HepG2 (cell line): ENCODE results near the gene SLC35F6. TPM values are rescaled to one million over a fixed set of nuclear protein-coding genes. Genes with fewer than 3 reads are reported as not detected.

Source experiments
- ARHGAP35 ChIP-seq: sonication (generic); formaldehyde crosslinking; IDR thresholded peaks from 2 replicates; pipeline ENCODE4 v1.9.0; 2022; ENCODE audit warnings: mild to moderate bottlenecking, inconsistent platforms, moderate library complexity, missing genetic modification reagents, borderline replicate concordance
- ATRX ChIP-seq: sonication (generic); formaldehyde crosslinking; IDR thresholded peaks from 2 replicates; pipeline ENCODE4 v1.4.0; 2020; ENCODE audit warnings: missing genetic modification reagents, borderline replicate concordance
- KMT2B ChIP-seq: IDR thresholded peaks from 2 replicates; pipeline ENCODE4 v1.6.1; 2016; ENCODE audit warnings: missing genetic modification reagents, missing compliant biosample characterization
- MLX ChIP-seq: IDR thresholded peaks from 2 replicates; pipeline ENCODE4 v1.6.1; 2016
- NR2F6 ChIP-seq, 2 experiments: IDR thresholded peaks; 2 replicates each; pipeline ENCODE4 v1.6.1; 2016; ENCODE audit warnings: antibody characterized with exemption in 1 of 2, mild to moderate bottlenecking in 1 of 2
- POGZ ChIP-seq: sonication (generic); formaldehyde crosslinking; IDR thresholded peaks from 2 replicates; pipeline ENCODE4 v1.4.0; 2020; ENCODE audit warnings: mild to moderate bottlenecking, missing genetic modification reagents
- SNAPC5 ChIP-seq: sonication (generic); formaldehyde crosslinking; IDR thresholded peaks from 2 replicates; pipeline ENCODE4 v1.8.1; 2023; ENCODE audit warnings: mild to moderate bottlenecking, missing genetic modification reagents, borderline replicate concordance
- SOX13 ChIP-seq, 3 experiments: fragments of 450-650 bp in 1 of 3; sonication (generic) in 1 of 3; formaldehyde crosslinking in 1 of 3; IDR thresholded peaks in 2 of 3; conservative IDR thresholded peaks in 1 of 3; 2 replicates each; pipeline versions ENCODE4 v1.5.0 to v1.6.1; 2016 to 2020; ENCODE audit warnings: antibody characterized with exemption in 1 of 3, mild to moderate bottlenecking in 1 of 3, missing compliant biosample characterization in 1 of 3, missing genetic modification reagents in 1 of 3, moderate library complexity in 1 of 3
- TMF1 ChIP-seq: sonication (generic); formaldehyde crosslinking; IDR thresholded peaks from 2 replicates; pipeline ENCODE4 v1.8.1; 2022; ENCODE audit warnings: low read depth, missing genetic modification reagents
- USF2 ChIP-seq, 2 experiments: sonication (generic) in 1 of 2; formaldehyde crosslinking in 1 of 2; IDR thresholded peaks; 2 replicates each; pipeline versions ENCODE4 v1.5.1 to v1.6.1; 2011 to 2020; ENCODE audit warnings: borderline replicate concordance in 1 of 2, low read depth in 1 of 2, low read length in 1 of 2, mild to moderate bottlenecking in 1 of 2, missing genetic modification reagents in 1 of 2, moderate library complexity in 1 of 2
- YY1 ChIP-seq: IDR thresholded peaks from 2 replicates; pipeline ENCODE4 v1.6.1; 2011; ENCODE audit warnings: low read length, low read depth, moderate library complexity, mild to moderate bottlenecking; ENCODE audit not compliant: insufficient read depth, insufficient replicate concordance
- ZBTB1 ChIP-seq: sonication (generic); formaldehyde crosslinking; IDR thresholded peaks from 2 replicates; pipeline ENCODE4 v1.4.0; 2020; ENCODE audit warnings: missing genetic modification reagents, borderline replicate concordance
- ZBTB20 ChIP-seq: sonication (generic); formaldehyde crosslinking; IDR thresholded peaks from 2 replicates; pipeline ENCODE4 v1.8.1; 2023; ENCODE audit warnings: missing genetic modification reagents, low read depth, mild to moderate bottlenecking, borderline replicate concordance
- ZNF33A ChIP-seq: sonication (generic); formaldehyde crosslinking; IDR thresholded peaks from 2 replicates; pipeline ENCODE4 v1.5.1; 2020; ENCODE audit warnings: missing genetic modification reagents, mild to moderate bottlenecking, moderate library complexity, borderline replicate concordance
- ZNF383 ChIP-seq: sonication (generic); formaldehyde crosslinking; IDR thresholded peaks from 2 replicates; pipeline ENCODE4 v1.4.0; 2020; ENCODE audit warnings: missing genetic modification reagents, mild to moderate bottlenecking, borderline replicate concordance
- ZNF713 ChIP-seq: sonication (generic); formaldehyde crosslinking; IDR thresholded peaks from 2 replicates; pipeline ENCODE4 v1.4.0; 2020; ENCODE audit warnings: mild to moderate bottlenecking, missing genetic modification reagents
- ZNF724P ChIP-seq: sonication (generic); formaldehyde crosslinking; IDR thresholded peaks from 2 replicates; pipeline ENCODE4 v1.8.0; 2022; ENCODE audit warnings: missing genetic modification reagents, borderline replicate concordance
- ZNF770 ChIP-seq: sonication (generic); formaldehyde crosslinking; IDR thresholded peaks from 2 replicates; pipeline ENCODE4 v1.5.0; 2020; ENCODE audit warnings: mild to moderate bottlenecking, missing genetic modification reagents
- ZNF816 ChIP-seq: sonication (generic); formaldehyde crosslinking; IDR thresholded peaks from 2 replicates; pipeline ENCODE4 v1.8.0; 2022; ENCODE audit warnings: missing genetic modification reagents, mild to moderate bottlenecking, borderline replicate concordance
- polyA plus RNA-seq, 8 experiments: library from polyadenylated mRNA; depleted of rRNA in 3 of 8; stranded (reverse) in 7 of 8; unstranded in 1 of 8; fragments of >200 nt; fragmentation: Illumina TruSeq in 4 of 8; extraction: Trizol in 4 of 8; gene quantifications; 2 replicates each; pipeline versions ENCODE4 v1.2.1 to v1.2.3, GENCODE V29; 2011 to 2016; ENCODE audit warnings: low read depth in 4 of 8, missing spikeins in 1 of 8, mixed read lengths in 1 of 8; ENCODE audit not compliant: insufficient read depth in 1 of 8
- total RNA-seq, 5 experiments: library from RNA; depleted of rRNA; stranded (reverse); fragments of >200 nt; fragmentation: Illumina TruSeq; extraction: Trizol; gene quantifications; 2 replicates each; pipeline ENCODE4 v1.2.3, GENCODE V29; 2016; ENCODE audit warnings: low read depth in 1 of 5
- TF ChIP-seq, protein P1 (sequence below): sonication (generic); formaldehyde crosslinking; IDR thresholded peaks from 2 replicates; pipeline ENCODE4 v1.4.0; 2020; ENCODE audit warnings: missing genetic modification reagents
- TF ChIP-seq, protein P2 (sequence below): sonication (generic); formaldehyde crosslinking; IDR thresholded peaks from 2 replicates; pipeline ENCODE4 v1.5.0; 2020; ENCODE audit warnings: missing genetic modification reagents, mild to moderate bottlenecking, borderline replicate concordance

Gene SLC35F6
- total and polyA plus RNA-seq, 2 of the 13 experiments (the other 11 are each of a cell fraction or from before 2014, with no cell fraction given): 15.2 to 21.2 TPM

- no peak for TF ChIP-seq ZNF816 (CRISPR knock-in tag)
- TF ChIP-seq SOX13 (IDR thresholded peaks at IDR 0.05): peak; percentile 85
- peak in 1 of 2 experiments; percentile 86; a peak in 2 of 4 replicates for TF ChIP-seq SOX13 (CRISPR knock-in tag; conservative IDR thresholded peaks at IDR 0.05 in 1 of 2, IDR thresholded peaks at IDR 0.05 in 1 of 2)
- TF ChIP-seq ARHGAP35 (CRISPR knock-in tag): no peak
- TF ChIP-seq, protein P1, sequence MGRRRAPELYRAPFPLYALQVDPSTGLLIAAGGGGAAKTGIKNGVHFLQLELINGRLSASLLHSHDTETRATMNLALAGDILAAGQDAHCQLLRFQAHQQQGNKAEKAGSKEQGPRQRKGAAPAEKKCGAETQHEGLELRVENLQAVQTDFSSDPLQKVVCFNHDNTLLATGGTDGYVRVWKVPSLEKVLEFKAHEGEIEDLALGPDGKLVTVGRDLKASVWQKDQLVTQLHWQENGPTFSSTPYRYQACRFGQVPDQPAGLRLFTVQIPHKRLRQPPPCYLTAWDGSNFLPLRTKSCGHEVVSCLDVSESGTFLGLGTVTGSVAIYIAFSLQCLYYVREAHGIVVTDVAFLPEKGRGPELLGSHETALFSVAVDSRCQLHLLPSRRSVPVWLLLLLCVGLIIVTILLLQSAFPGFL (CRISPR knock-in tag): no peak
- TF ChIP-seq ZNF724P (CRISPR knock-in tag): no peak
- peak; percentile 54 for TF ChIP-seq USF2 (IDR thresholded peaks at IDR 0.05; ENCODE audit: low read depth, low read length)
- peak; percentile 72; the same call in 1 of the 2 replicates for TF ChIP-seq USF2 (CRISPR knock-in tag; IDR thresholded peaks at IDR 0.05; ENCODE audit: borderline replicate concordance)
- no peak for TF ChIP-seq KMT2B (CRISPR knock-in tag)
- TF ChIP-seq SNAPC5 (CRISPR knock-in tag): no peak
- TF ChIP-seq TMF1 (CRISPR knock-in tag): no peak
- TF ChIP-seq ATRX (CRISPR knock-in tag): no peak
- TF ChIP-seq ZNF383 (CRISPR knock-in tag): no peak
- peak; percentile 65; the same call in 1 of the 2 replicates for TF ChIP-seq MLX (CRISPR knock-in tag)
- peak; percentile 87; the same call in 1 of the 2 replicates for TF ChIP-seq ZBTB20 (CRISPR knock-in tag)
- TF ChIP-seq, protein P2, sequence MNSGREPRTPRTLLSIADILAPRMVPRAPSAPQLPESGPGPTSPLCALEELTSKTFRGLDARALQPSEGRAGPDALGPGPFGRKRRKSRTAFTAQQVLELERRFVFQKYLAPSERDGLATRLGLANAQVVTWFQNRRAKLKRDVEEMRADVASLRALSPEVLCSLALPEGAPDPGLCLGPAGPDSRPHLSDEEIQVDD (CRISPR knock-in tag): no peak
- TF ChIP-seq ZNF33A: no peak
- TF ChIP-seq ZNF770: no peak
- TF ChIP-seq POGZ (CRISPR knock-in tag): peak; percentile 70
- no peak for TF ChIP-seq ZBTB1 (CRISPR knock-in tag)
- no peak for TF ChIP-seq ZNF713 (CRISPR knock-in tag)
- TF ChIP-seq NR2F6 (IDR thresholded peaks at IDR 0.05): peak; percentile 97
- TF ChIP-seq NR2F6 (CRISPR knock-in tag; IDR thresholded peaks at IDR 0.05): peak; percentile 96
- no peak for TF ChIP-seq YY1
These were observed 28.0 kb upstream of the SLC35F6 start (continued) for GRCh38 chr2:26735883-26736588.
